HCT116 (cell line): Measurements from ENCODE around the gene VDAC2. TPM values are rescaled to one million over a fixed set of nuclear protein-coding genes. Genes with fewer than 3 reads are reported as not detected.

ENCODE experiments used
- ATAC-seq: fragments of 200-7000 bp; cut with Tn5 transposase; 2 replicates; pipeline ENCODE4 v1.9.1; 2020; ENCODE audit warnings: mild to moderate bottlenecking, moderate library complexity
- BruUV-seq: library from RNA; stranded (reverse); fragments of 400-500 nt; replicated peaks from 2 replicates; lab custom pipeline; 2021; lab: Mats Ljungman, UMichigan
- CTCF ChIA-PET: fragments of 300-600 bp; sonication (Branson Sonifier 250); formaldehyde crosslinking; loops from one replicate; lab custom pipeline; 2021; ENCODE audit warnings: antibody characterized with exemption; lab: Charles Lee
- POLR2A ChIA-PET: fragments of 300-600, 350-600 bp; sonication (Branson Sonifier 250); formaldehyde crosslinking; loops from one replicate; lab custom pipeline; 2021; ENCODE audit warnings: antibody characterized with exemption; lab: Charles Lee
- RAD21 ChIA-PET, 2 experiments: fragments of 300-600 bp; sonication (Branson Sonifier 250); formaldehyde crosslinking; loops; one replicate each; lab custom pipeline; 2023; ENCODE audit warnings: low total read pairs in 2 of 2; ENCODE audit not compliant: uncharacterized antibody in 2 of 2, unreplicated experiment in 2 of 2, low non-redundant PET in 1 of 2; lab: Charles Lee
- DNase-seq: peaks from one replicate; pipeline ENCODE4 v3.0.0-alpha.2; 2010; ENCODE audit warnings: low read depth, low spot score
- H2AFZ ChIP-seq: fragments of 200-600 bp; shearing (Covaris generic), sonication (generic); 2 replicates; pipeline ENCODE4 v1.6.1; 2017; ENCODE audit warnings: low read depth, mixed run types, mixed read lengths, antibody characterized with exemption, low read length; ENCODE audit not compliant: poor library complexity, severe bottlenecking
- H3K27ac ChIP-seq: 2 replicates; pipeline ENCODE4 v1.5.1; 2012; ENCODE audit warnings: low read depth, low read length
- H3K27me3 ChIP-seq: fragments of 200-600 bp; sonication (generic); 2 replicates; pipeline ENCODE4 v1.6.1; 2016; ENCODE audit warnings: mixed run types, low read length, mixed read lengths; ENCODE audit not compliant: insufficient read depth
- H3K36me3 ChIP-seq, 2 experiments: fragments of 200-500 bp in 1 of 2; fragments of 200-600 bp in 1 of 2; sonication (Bioruptor generic) in 1 of 2; sonication (generic) in 1 of 2; 2 replicates each; pipeline versions ENCODE4 v1.5.1 to v1.6.1; 2014 to 2016; ENCODE audit warnings: low read length in 2 of 2, inconsistent platforms in 1 of 2, mixed read lengths in 1 of 2, mixed run types in 1 of 2; ENCODE audit not compliant: insufficient read depth in 2 of 2, control insufficient read depth in 1 of 2
- H3K4me1 ChIP-seq, 2 experiments: fragments of 200-600 bp in 1 of 2; sonication (generic) in 1 of 2; 2 replicates each; pipeline versions ENCODE4 v1.5.1 to v1.6.1; 2012 to 2017; ENCODE audit warnings: low read length in 2 of 2, inconsistent platforms in 1 of 2, mild to moderate bottlenecking in 1 of 2, mixed read lengths in 1 of 2, mixed run types in 1 of 2, moderate library complexity in 1 of 2; ENCODE audit not compliant: insufficient read depth in 2 of 2, control insufficient read depth in 1 of 2
- H3K4me2 ChIP-seq: fragments of 200-600 bp; sonication (generic); 2 replicates; pipeline ENCODE4 v1.6.1; 2017; ENCODE audit warnings: mixed run types, low read length, mixed read lengths
- H3K4me3 ChIP-seq, 2 experiments: fragments of 200-600 bp in 1 of 2; sonication (generic) in 1 of 2; replicated peaks in 1 of 2; 2 replicates each; pipeline ENCODE4 v1.5.1; 2011 to 2016; ENCODE audit warnings: low read length in 2 of 2, control low read depth in 1 of 2, low read depth in 1 of 2, mild to moderate bottlenecking in 1 of 2, mixed read lengths in 1 of 2, mixed run types in 1 of 2
- H3K79me2 ChIP-seq: fragments of 200-600 bp; sonication (generic); 2 replicates; pipeline ENCODE4 v1.6.1; 2017; ENCODE audit warnings: mild to moderate bottlenecking, mixed run types, low read length, moderate library complexity, mixed read lengths; ENCODE audit not compliant: insufficient read depth
- H3K9ac ChIP-seq: fragments of 200-600 bp; sonication (generic); 2 replicates; pipeline ENCODE4 v1.6.1; 2016; ENCODE audit warnings: low read length, mixed read lengths
- H3K9me2 ChIP-seq: fragments of 200-600 bp; sonication (generic), shearing (Covaris generic); 2 replicates; pipeline ENCODE4 v1.6.1; 2017; ENCODE audit warnings: mixed run types, mild to moderate bottlenecking, moderate library complexity; ENCODE audit not compliant: insufficient read depth
- H3K9me3 ChIP-seq, 2 experiments: fragments of 200-500 bp in 1 of 2; fragments of 200-600 bp in 1 of 2; sonication (Bioruptor generic) in 1 of 2; sonication (generic) in 1 of 2; 2 replicates each; pipeline ENCODE4 v1.6.1; 2014 to 2017; ENCODE audit warnings: low read length in 2 of 2, mixed read lengths in 2 of 2, inconsistent platforms in 1 of 2, low read depth in 1 of 2, mild to moderate bottlenecking in 1 of 2, mixed run types in 1 of 2, moderate library complexity in 1 of 2; ENCODE audit not compliant: control insufficient read depth in 1 of 2, insufficient read depth in 1 of 2
- H4K20me1 ChIP-seq: fragments of 200-600 bp; sonication (generic), shearing (Covaris generic); 2 replicates; pipeline ENCODE4 v1.6.1; 2017; ENCODE audit warnings: mixed run types, mild to moderate bottlenecking, moderate library complexity; ENCODE audit not compliant: insufficient read depth
- ELF1 ChIP-seq: IDR thresholded peaks from 2 replicates; pipeline ENCODE4 v1.6.1; 2012; ENCODE audit warnings: low read depth, borderline replicate concordance
- POLR2AphosphoS5 ChIP-seq: IDR thresholded peaks from 2 replicates; pipeline ENCODE4 v1.6.1; 2011; ENCODE audit warnings: mild to moderate bottlenecking, low read depth, low read length, moderate library complexity
- intact Hi-C: fragments of 100-400 bp; cut with micrococcal nuclease; formaldehyde crosslinking; loops from 2 replicates; pipeline ENCODE4 v1.10.0; 2022
- total RNA-seq: library from RNA; stranded (reverse); gene quantifications from one replicate; pipeline ENCODE4 v1.2.1, GENCODE V29; 2021; ENCODE audit not compliant: unreplicated experiment
- TF ChIP-seq, protein P1 (sequence below): IDR thresholded peaks from 2 replicates; pipeline ENCODE4 v1.6.1; 2012; ENCODE audit warnings: low read depth

The VDAC2 gene
- total RNA-seq, 1 experiment from 2014 or later: 289 TPM

DNA sequence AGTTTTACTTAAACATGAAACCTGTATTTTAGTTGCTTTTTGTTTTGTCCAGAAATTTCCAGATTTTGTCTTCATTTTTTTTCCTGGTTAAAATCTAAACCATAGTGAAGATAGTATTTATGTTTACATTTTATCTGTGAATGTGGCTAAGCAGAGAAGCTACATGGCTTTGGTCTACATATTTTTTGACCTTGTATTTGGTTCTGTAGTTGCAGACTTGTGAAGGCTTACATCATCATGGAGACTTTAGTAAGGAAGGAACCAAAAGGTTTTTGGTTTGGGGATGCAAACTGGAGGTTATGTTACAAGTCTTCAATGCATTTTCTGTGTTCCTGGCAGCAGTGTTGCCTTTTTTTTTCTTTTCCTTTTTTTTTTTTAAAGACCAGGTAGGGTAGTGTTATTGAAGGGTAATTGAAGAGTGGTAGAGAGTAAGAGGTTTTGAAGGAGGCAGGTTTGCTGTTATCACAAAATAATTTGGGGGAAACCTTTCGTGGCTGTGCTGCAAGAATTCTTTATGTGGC lies 30.9 kb upstream of the VDAC2 start (continued):
- TF ChIP-seq, protein P1, sequence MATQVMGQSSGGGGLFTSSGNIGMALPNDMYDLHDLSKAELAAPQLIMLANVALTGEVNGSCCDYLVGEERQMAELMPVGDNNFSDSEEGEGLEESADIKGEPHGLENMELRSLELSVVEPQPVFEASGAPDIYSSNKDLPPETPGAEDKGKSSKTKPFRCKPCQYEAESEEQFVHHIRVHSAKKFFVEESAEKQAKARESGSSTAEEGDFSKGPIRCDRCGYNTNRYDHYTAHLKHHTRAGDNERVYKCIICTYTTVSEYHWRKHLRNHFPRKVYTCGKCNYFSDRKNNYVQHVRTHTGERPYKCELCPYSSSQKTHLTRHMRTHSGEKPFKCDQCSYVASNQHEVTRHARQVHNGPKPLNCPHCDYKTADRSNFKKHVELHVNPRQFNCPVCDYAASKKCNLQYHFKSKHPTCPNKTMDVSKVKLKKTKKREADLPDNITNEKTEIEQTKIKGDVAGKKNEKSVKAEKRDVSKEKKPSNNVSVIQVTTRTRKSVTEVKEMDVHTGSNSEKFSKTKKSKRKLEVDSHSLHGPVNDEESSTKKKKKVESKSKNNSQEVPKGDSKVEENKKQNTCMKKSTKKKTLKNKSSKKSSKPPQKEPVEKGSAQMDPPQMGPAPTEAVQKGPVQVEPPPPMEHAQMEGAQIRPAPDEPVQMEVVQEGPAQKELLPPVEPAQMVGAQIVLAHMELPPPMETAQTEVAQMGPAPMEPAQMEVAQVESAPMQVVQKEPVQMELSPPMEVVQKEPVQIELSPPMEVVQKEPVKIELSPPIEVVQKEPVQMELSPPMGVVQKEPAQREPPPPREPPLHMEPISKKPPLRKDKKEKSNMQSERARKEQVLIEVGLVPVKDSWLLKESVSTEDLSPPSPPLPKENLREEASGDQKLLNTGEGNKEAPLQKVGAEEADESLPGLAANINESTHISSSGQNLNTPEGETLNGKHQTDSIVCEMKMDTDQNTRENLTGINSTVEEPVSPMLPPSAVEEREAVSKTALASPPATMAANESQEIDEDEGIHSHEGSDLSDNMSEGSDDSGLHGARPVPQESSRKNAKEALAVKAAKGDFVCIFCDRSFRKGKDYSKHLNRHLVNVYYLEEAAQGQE: no peak
- TF ChIP-seq POLR2AphosphoS5: no peak

DNA sequence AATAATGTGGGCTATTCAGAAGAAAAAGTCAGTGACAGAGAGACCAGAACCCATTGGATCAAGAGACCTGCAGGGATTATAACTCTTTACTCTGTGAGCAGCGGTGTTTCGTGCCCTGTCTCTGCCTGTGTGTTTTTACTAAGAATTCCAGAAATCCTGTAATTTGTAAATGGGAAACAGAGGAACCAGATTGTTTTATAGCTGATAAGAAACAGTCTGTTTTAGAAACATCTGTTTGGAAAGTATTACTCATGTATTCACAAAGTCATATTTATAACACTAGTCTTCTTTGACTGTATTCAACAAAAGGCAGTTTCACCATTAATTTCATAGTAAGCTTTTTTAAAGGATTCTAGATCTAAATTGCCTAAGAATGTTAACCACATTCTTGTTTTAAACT lies 30.0 kb upstream of the VDAC2 start:
- Histone ChIP-seq H2AFZ (no peak overlapping the region), H4K20me1 (no peaks in the 10 kb centered on the region), H3K4me3 (no peak overlapping the region), H3K79me2 (no peaks in the 10 kb centered on the region), H3K9me3 (no peaks in the 10 kb centered on the region), H3K4me2 (no peak overlapping the region), H3K27ac (no peak overlapping the region), H3K4me1 (no peaks in the 10 kb centered on the region), H3K36me3 (no peaks in the 10 kb centered on the region; a peak in 1 of 4 replicates), H3K27me3 (no peaks in the 10 kb centered on the region), H3K9me2 (no peaks in the 10 kb centered on the region), H3K9ac (no peak overlapping the region)
- ATAC-seq (no peak), DNase-seq (no peak)
- RAD21 ChIA-PET: no interaction called here
- TF ChIP-seq ELF1: no peak
- intact Hi-C loops: no loop called here
- CTCF ChIA-PET: interaction anchor here (0.6 kb wide), 1 partner anchor 1139 kb away, joined by 3 read pairs; no protein-coding TSS in a partner anchor
- POLR2A ChIA-PET: no interaction called here
- BruUV-seq: no TSS peak
